ENCODE data around the gene DR1.

DNA sequence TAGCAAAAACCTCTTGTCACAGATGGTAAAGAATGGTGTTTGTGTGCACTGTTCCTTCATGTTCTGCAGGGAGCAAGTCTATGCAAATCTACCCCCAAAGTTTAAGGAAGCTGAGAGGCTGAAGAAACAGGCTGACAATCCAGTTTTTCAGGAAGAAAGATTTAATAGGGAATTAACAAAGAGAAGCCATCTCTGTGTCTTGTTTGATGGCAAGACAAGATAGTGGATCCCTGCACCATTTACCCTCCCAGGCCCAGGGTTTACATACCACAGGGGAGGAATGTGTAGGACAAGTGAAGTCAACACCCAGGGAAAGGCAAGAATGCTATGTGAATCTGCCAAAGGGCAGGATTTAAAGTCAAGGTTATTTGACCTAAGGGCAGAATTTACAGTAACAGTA lies 54.1 kb downstream of the DR1 start:
- TF ChIP-seq, protein P1, sequence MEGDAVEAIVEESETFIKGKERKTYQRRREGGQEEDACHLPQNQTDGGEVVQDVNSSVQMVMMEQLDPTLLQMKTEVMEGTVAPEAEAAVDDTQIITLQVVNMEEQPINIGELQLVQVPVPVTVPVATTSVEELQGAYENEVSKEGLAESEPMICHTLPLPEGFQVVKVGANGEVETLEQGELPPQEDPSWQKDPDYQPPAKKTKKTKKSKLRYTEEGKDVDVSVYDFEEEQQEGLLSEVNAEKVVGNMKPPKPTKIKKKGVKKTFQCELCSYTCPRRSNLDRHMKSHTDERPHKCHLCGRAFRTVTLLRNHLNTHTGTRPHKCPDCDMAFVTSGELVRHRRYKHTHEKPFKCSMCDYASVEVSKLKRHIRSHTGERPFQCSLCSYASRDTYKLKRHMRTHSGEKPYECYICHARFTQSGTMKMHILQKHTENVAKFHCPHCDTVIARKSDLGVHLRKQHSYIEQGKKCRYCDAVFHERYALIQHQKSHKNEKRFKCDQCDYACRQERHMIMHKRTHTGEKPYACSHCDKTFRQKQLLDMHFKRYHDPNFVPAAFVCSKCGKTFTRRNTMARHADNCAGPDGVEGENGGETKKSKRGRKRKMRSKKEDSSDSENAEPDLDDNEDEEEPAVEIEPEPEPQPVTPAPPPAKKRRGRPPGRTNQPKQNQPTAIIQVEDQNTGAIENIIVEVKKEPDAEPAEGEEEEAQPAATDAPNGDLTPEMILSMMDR (IDR thresholded peaks at IDR 0.05) = no peak
- TF ChIP-seq POLR2A (IDR thresholded peaks at IDR 0.05) = no peak

Measured in right lobe of liver (tissue), 4 donors.